Thymus (tissue), 11 donors: ENCODE data around the gene PHC1. TPM values are rescaled to one million over a fixed set of nuclear protein-coding genes. Genes with fewer than 3 reads are reported as not detected.

Source experiments
- DNase-seq, 9 donors: peaks; one replicate each; pipeline ENCODE4 v3.0.0-alpha.2; 2013; ENCODE audit warnings: low spot score in 9 of 9, low read depth in 6 of 9, missing footprints in 1 of 9
- H3K27ac ChIP-seq, 2 donors: one replicate each; pipeline ENCODE4 v1.5.1; 2013; ENCODE audit warnings: control low read depth in 1 of 2, low read depth in 1 of 2, low read length in 1 of 2, mild to moderate bottlenecking in 1 of 2, moderate library complexity in 1 of 2
- H3K27me3 ChIP-seq, 2 donors: one replicate each; pipeline ENCODE4 v1.5.1; 2013; ENCODE audit warnings: low read length in 1 of 2; ENCODE audit not compliant: control insufficient read depth in 2 of 2, insufficient read depth in 1 of 2
- H3K36me3 ChIP-seq, 2 donors: one replicate each; pipeline ENCODE4 v1.5.1; 2013; ENCODE audit warnings: low read length in 1 of 2, mild to moderate bottlenecking in 1 of 2, moderate library complexity in 1 of 2; ENCODE audit not compliant: control insufficient read depth in 2 of 2, insufficient read depth in 2 of 2
- H3K4me1 ChIP-seq, 2 donors: one replicate each; pipeline ENCODE4 v1.5.1; 2013; ENCODE audit warnings: low read length in 2 of 2; ENCODE audit not compliant: control insufficient read depth in 2 of 2, insufficient read depth in 2 of 2
- H3K4me3 ChIP-seq, 2 donors: one replicate each; pipeline ENCODE4 v1.5.1; 2013; ENCODE audit warnings: low read length in 2 of 2, control low read depth in 1 of 2, mild to moderate bottlenecking in 1 of 2
- H3K9me3 ChIP-seq, 2 donors: one replicate each; pipeline ENCODE4 v1.5.1; 2013; ENCODE audit warnings: low read length in 1 of 2, mild to moderate bottlenecking in 1 of 2; ENCODE audit not compliant: control insufficient read depth in 2 of 2, insufficient read depth in 1 of 2
- WGBS: extraction: QIAGEN DNeasy Blood & Tissue Kit; methylation state at CpG from one replicate; pipeline ENCODE4 v1.1.7; 2013; 5-methylcytosine and 5-hydroxymethylcytosine counted together
- polyA plus RNA-seq: library from polyadenylated mRNA; stranded (reverse); fragments of 200-250 nt; gene quantifications from one replicate; pipeline ENCODE4 v1.2.3, GENCODE V29; 2013
- total RNA-seq: library from RNA; stranded (reverse); fragments of 120-200 nt; gene quantifications from one replicate; pipeline ENCODE4 v1.2.4, GENCODE V29; 2013
- donor health status: healthy.

The PHC1 gene
- total and polyA plus RNA-seq, 2 donors, result 21.4 to 73.2 TPM

- H3K9me3 ChIP-seq, result no peaks in the 10 kb centered on the region
- DNase-seq, result no peak
- no peaks in the 10 kb centered on the region for H3K36me3 ChIP-seq
- no peak overlapping the region for H3K27ac ChIP-seq
- no peak overlapping the region for H3K4me3 ChIP-seq
- no peaks in the 10 kb centered on the region for H3K27me3 ChIP-seq
- no peaks in the 10 kb centered on the region for H3K4me1 ChIP-seq
These were observed 9.6 kb upstream of the PHC1 start for GRCh38 chr12:8904665-8905064.

- no peaks in the 10 kb centered on the region for H3K27me3 ChIP-seq
- DNase-seq, result no peak
- no peaks in the 10 kb centered on the region for H3K4me1 ChIP-seq
- H3K9me3 ChIP-seq, result no peaks in the 10 kb centered on the region
- 96% methylated on average over 10 of the region's 10 CpGs for WGBS
- H3K4me3 ChIP-seq, result no peak overlapping the region
- H3K36me3 ChIP-seq, result no peaks in the 10 kb centered on the region
- no peak overlapping the region for H3K27ac ChIP-seq
These were observed 8.8 kb upstream of the PHC1 start for GRCh38 chr12:8905546-8905945.

GRCh38 chr12:8906266-8907180, 7.8 kb upstream of the PHC1 start:
- no peaks in the 10 kb centered on the region for H3K36me3 ChIP-seq
- no peaks in the 10 kb centered on the region for H3K27me3 ChIP-seq
- 73% methylated on average over 16 of the region's 16 CpGs for WGBS
- DNase-seq, result no peak
- H3K4me1 ChIP-seq, result no peaks in the 10 kb centered on the region
- H3K4me3 ChIP-seq, result no peak overlapping the region
- H3K9me3 ChIP-seq, result no peaks in the 10 kb centered on the region
- H3K27ac ChIP-seq, result no peak overlapping the region

DNA sequence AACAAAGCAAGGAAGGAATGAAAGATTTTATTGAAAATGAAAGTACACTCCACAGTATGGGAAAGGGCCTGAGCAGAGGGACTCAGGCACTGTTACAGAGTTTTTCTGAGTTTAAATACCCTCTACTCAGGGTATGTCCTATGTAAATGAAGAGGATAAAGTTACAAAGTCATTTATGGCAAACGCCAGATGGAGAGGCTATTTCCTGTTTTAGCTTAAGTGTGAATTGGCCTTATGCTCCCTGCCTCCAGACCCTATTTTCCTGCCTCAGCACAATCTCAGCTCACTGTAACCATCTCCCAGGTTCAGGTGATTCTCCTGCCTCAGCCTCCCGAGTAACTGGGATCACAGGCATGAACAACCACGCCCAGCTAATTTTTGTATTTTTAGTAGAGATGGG, 6.8 kb upstream of the PHC1 start:
- Histone ChIP-seq H3K4me3 (no peak overlapping the region), H3K27ac (no peak overlapping the region), H3K36me3 (no peaks in the 10 kb centered on the region), H3K27me3 (no peaks in the 10 kb centered on the region), H3K9me3 (no peaks in the 10 kb centered on the region), H3K4me1 (no peaks in the 10 kb centered on the region)
- DNase-seq, result no peak
- 68% methylated on average over 3 of the region's 3 CpGs for WGBS

DNA sequence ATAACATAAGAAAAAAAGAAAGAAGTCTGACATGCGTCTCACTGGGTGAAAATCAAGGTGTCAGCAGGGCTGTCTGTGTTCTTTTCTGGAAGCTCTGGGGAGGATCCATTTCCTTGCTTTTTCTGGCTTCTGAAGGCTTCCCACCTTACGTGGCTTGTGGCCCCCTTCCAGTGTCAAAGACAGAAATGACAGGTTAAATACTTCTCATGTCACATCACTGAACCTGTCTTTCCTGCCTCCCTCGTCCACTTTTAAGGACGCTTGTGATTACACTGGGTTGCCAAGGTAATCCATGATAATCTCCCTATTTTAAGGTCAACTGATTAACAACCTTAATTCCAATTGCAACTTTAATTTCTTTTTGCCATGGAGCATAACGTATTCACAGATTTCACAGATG, 4.6 kb upstream of the PHC1 start:
- no peaks in the 10 kb centered on the region for H3K9me3 ChIP-seq
- H3K4me1 ChIP-seq, result peaks cover 0 to 12% of the 10 kb centered on the region in 2 donors
- 85% methylated on average over 5 of the region's 5 CpGs for WGBS
- no peak overlapping the region for H3K27ac ChIP-seq
- H3K4me3 ChIP-seq, result no peak overlapping the region
- H3K36me3 ChIP-seq, result no peaks in the 10 kb centered on the region
- no peaks in the 10 kb centered on the region for H3K27me3 ChIP-seq
- DNase-seq, result no peak

- Histone ChIP-seq H3K27me3 (no peaks in the 10 kb centered on the region), H3K36me3 (no peaks in the 10 kb centered on the region), H3K9me3 (no peaks in the 10 kb centered on the region), H3K27ac (no peak overlapping the region), H3K4me3 (no peak overlapping the region), H3K4me1 (peaks cover 8 to 21% of the 10 kb centered on the region in 2 donors)
- DNase-seq, result peak in 1 of 9 donors; percentile 38
- WGBS, result 88% methylated on average over 3 of the region's 3 CpGs
These were observed 2.6 kb upstream of the PHC1 start for GRCh38 chr12:8911606-8912268.

GRCh38 chr12:8912914-8913313, 1.4 kb upstream of the PHC1 start:
- peak in 2 of 9 donors; percentile 21 to 57 for DNase-seq
- peaks cover 10 to 21% of the 10 kb centered on the region in 2 donors for H3K4me1 ChIP-seq
- H3K27ac ChIP-seq, result peak overlapping the region in 1 of 2 donors; percentile 90
- WGBS, result 73% methylated on average over 9 of the region's 9 CpGs
- H3K9me3 ChIP-seq, result no peaks in the 10 kb centered on the region
- no peak overlapping the region for H3K4me3 ChIP-seq
- H3K27me3 ChIP-seq, result no peaks in the 10 kb centered on the region
- H3K36me3 ChIP-seq, result no peaks in the 10 kb centered on the region

- H3K36me3 ChIP-seq, result peaks cover 2 to 4% of the 10 kb centered on the region in 2 donors
- peak overlapping the region; percentile 90 to 92 for H3K27ac ChIP-seq
- peak overlapping the region; percentile 58 to 68 for H3K4me3 ChIP-seq
- DNase-seq, result no peak
- H3K27me3 ChIP-seq, result no peaks in the 10 kb centered on the region
- no peaks in the 10 kb centered on the region for H3K9me3 ChIP-seq
- 59% methylated on average over 6 of the region's 6 CpGs for WGBS
- H3K4me1 ChIP-seq, result peaks cover 10 to 21% of the 10 kb centered on the region in 2 donors
These were observed 642 bp upstream of the PHC1 start for GRCh38 chr12:8913702-8914032.
